Measurements from ENCODE around the gene YEATS4. TPM values are rescaled to one million over a fixed set of nuclear protein-coding genes. Genes with fewer than 3 reads are reported as not detected.

The YEATS4 gene
- polyA plus RNA-seq, 1 experiment: 13.0 TPM

DNA sequence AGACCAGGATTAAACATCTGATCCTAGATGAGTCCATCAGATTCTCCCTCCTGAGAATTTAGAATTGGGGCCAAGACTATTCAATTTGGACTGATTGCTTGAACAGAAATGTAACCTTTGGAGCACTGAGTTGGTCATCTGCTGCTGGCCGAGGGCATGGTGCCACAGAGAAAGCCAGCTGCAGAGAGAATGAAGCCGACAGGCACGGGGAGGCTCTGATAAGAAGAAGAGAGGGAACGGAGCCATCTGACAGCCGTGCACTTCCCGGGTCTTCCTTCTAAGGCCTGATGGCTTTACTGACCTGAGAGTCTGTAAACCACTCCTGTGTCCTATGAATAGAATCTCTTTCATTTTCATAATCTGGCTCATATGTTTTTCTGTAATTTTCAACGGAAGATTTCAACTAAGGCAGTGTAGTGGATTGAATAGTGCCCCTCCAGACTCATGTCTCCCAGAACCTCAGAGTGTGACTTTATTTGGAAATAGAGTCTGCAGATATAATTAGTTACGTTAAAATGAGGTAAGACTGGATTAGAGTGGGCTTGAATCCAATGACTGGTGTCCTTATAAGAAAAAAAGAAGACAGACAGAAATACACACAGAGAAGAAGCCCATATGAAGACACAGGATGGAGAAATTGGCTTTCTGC lies 71.5 kb downstream of the YEATS4 start:
- H3K4me3 ChIP-seq (ENCODE audit: low read depth, low read length): no peak overlapping the region
- H3K9me3 ChIP-seq (ENCODE audit: control insufficient read depth, insufficient read depth, low read length): no peaks in the 10 kb centered on the region
- no peaks in the 10 kb centered on the region for H3K27me3 ChIP-seq (ENCODE audit: control insufficient read depth, insufficient read depth, low read length)
- TF ChIP-seq CTCF (IDR thresholded peaks at IDR 0.05; ENCODE audit: low read depth, low read length): no peak
- ChIA-PET POLR2A (no interaction called here), CTCF (no interaction called here)
- H3K27ac ChIP-seq (ENCODE audit: low read depth, low read length): no peak overlapping the region
- DNase-seq (ENCODE audit: low read depth, low spot score): no peak

GRCh38 chr12:69431591-69432222 lies 72.2 kb downstream of the YEATS4 start:
- DNase-seq (ENCODE audit: low read depth, low spot score): no peak
- Histone ChIP-seq H3K27me3 (ENCODE audit: control insufficient read depth, insufficient read depth, low read length) (no peaks in the 10 kb centered on the region), H3K27ac (ENCODE audit: low read depth, low read length) (no peak overlapping the region), H3K9me3 (ENCODE audit: control insufficient read depth, insufficient read depth, low read length) (no peaks in the 10 kb centered on the region), H3K4me3 (ENCODE audit: low read depth, low read length) (no peak overlapping the region)
- ChIA-PET CTCF (no interaction called here), POLR2A (no interaction called here)
- no peak for TF ChIP-seq CTCF (IDR thresholded peaks at IDR 0.05; ENCODE audit: low read depth, low read length)

DNA sequence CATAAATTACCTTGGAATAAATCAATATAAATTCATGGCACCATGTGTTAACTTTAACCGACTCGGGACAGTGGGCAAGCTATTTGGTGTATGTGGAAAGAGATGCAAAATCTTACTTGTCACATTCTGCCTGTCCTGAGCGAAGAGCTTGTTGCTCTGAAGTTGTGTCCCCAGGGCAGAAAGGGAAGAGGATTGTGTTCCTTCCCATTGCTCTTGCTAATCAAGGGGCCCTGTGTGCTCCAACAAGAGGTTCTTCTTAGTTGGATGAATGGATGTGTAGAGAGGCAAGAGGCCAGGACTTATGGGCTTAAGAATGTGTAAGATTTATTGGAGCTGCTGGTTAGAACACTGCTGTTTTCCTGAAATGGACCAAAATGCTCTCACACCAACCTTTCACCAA lies 74.1 kb downstream of the YEATS4 start:
- CTCF ChIA-PET: interaction anchor here (0.6 kb wide), 1 partner anchor 77 kb away, joined by 4 read pairs; no protein-coding TSS in a partner anchor
- TF ChIP-seq CTCF (IDR thresholded peaks at IDR 0.05; ENCODE audit: low read depth, low read length): no peak
- Histone ChIP-seq H3K27ac (ENCODE audit: low read depth, low read length) (no peak overlapping the region), H3K4me3 (ENCODE audit: low read depth, low read length) (no peak overlapping the region), H3K27me3 (ENCODE audit: control insufficient read depth, insufficient read depth, low read length) (no peaks in the 10 kb centered on the region), H3K9me3 (ENCODE audit: control insufficient read depth, insufficient read depth, low read length) (no peaks in the 10 kb centered on the region)
- POLR2A ChIA-PET: no interaction called here
- no peak for DNase-seq (ENCODE audit: low read depth, low spot score)

DNA sequence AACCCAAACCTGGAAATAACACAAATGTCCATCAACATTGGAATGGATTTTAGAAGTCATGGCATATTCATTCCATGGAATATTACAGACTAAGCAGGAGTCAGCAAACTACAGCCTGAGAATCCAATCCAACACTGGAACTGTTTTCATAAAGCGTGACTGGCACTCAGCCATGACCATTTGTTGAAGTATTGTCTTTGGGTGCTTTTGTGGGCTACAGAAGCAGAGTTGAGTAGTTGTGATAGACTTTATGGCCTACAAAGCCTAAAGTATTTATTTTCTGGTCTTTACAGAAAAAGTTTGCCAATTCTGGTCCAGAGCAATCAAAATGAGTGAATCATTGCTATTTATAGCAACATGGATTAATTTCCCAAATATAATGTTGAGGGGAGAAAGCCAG lies 76.1 kb downstream of the YEATS4 start:
- ChIA-PET POLR2A (no interaction called here), CTCF (no interaction called here)
- Histone ChIP-seq H3K4me3 (ENCODE audit: low read depth, low read length) (no peak overlapping the region), H3K9me3 (ENCODE audit: control insufficient read depth, insufficient read depth, low read length) (no peaks in the 10 kb centered on the region), H3K27me3 (ENCODE audit: control insufficient read depth, insufficient read depth, low read length) (no peaks in the 10 kb centered on the region), H3K27ac (ENCODE audit: low read depth, low read length) (no peak overlapping the region)
- DNase-seq (ENCODE audit: low read depth, low spot score): no peak
- no peak for TF ChIP-seq CTCF (IDR thresholded peaks at IDR 0.05; ENCODE audit: low read depth, low read length)

DNA sequence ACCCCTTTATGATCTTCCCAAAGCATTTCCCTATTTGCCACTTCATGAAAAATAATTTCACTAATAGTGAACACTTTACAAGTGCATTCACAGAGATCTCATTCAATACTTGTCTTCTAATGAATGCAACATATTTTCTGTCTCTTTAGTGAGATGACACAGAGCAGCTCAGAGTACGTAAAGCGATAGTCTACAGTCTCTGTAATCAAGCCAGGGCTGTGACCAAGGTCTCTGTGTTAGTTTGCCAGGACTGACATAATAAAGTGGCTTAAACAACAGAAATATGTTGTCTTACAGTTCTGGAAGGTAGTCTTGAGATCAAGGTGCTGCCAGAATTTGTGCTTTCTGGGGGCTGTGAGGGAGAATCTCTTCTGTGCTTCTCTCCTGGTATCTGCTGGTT lies 77.5 kb downstream of the YEATS4 start:
- CTCF ChIA-PET: interaction anchor here (1.0 kb wide), 1 partner anchor 37 kb away, joined by 3 read pairs; no protein-coding TSS in a partner anchor
- Histone ChIP-seq H3K27ac (ENCODE audit: low read depth, low read length) (no peak overlapping the region), H3K4me3 (ENCODE audit: low read depth, low read length) (no peak overlapping the region), H3K27me3 (ENCODE audit: control insufficient read depth, insufficient read depth, low read length) (no peaks in the 10 kb centered on the region), H3K9me3 (ENCODE audit: control insufficient read depth, insufficient read depth, low read length) (no peaks in the 10 kb centered on the region)
- no peak for TF ChIP-seq CTCF (IDR thresholded peaks at IDR 0.05; ENCODE audit: low read depth, low read length)
- POLR2A ChIA-PET: no interaction called here
- DNase-seq (ENCODE audit: low read depth, low spot score): no peak
